ENCODE results near the gene PAIP2B.
"Not testable (repeated sequence)": the region's sequence is repeated elsewhere in the genome, so short reads cannot be mapped to it uniquely, and the experiment has no call there.

The PAIP2B gene

GRCh38 chr2:71186973-71187372 is 39.9 kb downstream of the PAIP2B start:
- Histone ChIP-seq H3K4me1 (ENCODE audit: control insufficient read depth, insufficient read depth, low read length) (no peaks in the 10 kb centered on the region), H3K27me3 (ENCODE audit: control insufficient read depth in 1 of 2, insufficient read depth in 2 of 2, low read length in 2 of 2) (no peaks in the 10 kb centered on the region), H3K4me3 (ENCODE audit: low read length in 2 of 2) (no peak overlapping the region), H3K27ac (ENCODE audit: low read length) (no peak overlapping the region), H3K9me3 (ENCODE audit: control insufficient read depth in 2 of 2, low read length in 2 of 2) (no peaks in the 10 kb centered on the region), H3K36me3 (ENCODE audit: control insufficient read depth in 2 of 2, insufficient read depth in 2 of 2, low read length in 2 of 2) (peaks cover 0 to 2% of the 10 kb centered on the region in 2 donors), H3K9ac (ENCODE audit: low read length in 2 of 2) (no peak overlapping the region)

GRCh38 chr2:71183306-71184115 is 43.4 kb downstream of the PAIP2B start:
- H3K27ac ChIP-seq (ENCODE audit: low read length); H3K27me3 ChIP-seq (ENCODE audit: control insufficient read depth in 1 of 2, insufficient read depth in 2 of 2, low read length in 2 of 2); H3K4me1 ChIP-seq (ENCODE audit: control insufficient read depth, insufficient read depth, low read length): not testable (repeated sequence)

GRCh38 chr2:71181316-71181715 is 45.6 kb downstream of the PAIP2B start:
- Histone ChIP-seq H3K4me3 (ENCODE audit: low read length in 2 of 2) (no peak overlapping the region), H3K9me3 (ENCODE audit: control insufficient read depth in 2 of 2, low read length in 2 of 2) (no peaks in the 10 kb centered on the region), H3K4me1 (ENCODE audit: control insufficient read depth, insufficient read depth, low read length) (no peaks in the 10 kb centered on the region), H3K27me3 (ENCODE audit: control insufficient read depth in 1 of 2, insufficient read depth in 2 of 2, low read length in 2 of 2) (no peaks in the 10 kb centered on the region), H3K9ac (ENCODE audit: low read length in 2 of 2) (no peak overlapping the region), H3K27ac (ENCODE audit: low read length) (no peak overlapping the region), H3K36me3 (ENCODE audit: control insufficient read depth in 2 of 2, insufficient read depth in 2 of 2, low read length in 2 of 2) (no peaks in the 10 kb centered on the region)

More at GRCh38 chr2:71183306-71184115, 43.4 kb downstream of the PAIP2B start:
- not testable (repeated sequence) for H3K36me3 ChIP-seq (ENCODE audit: control insufficient read depth in 2 of 2, insufficient read depth in 2 of 2, low read length in 2 of 2); H3K4me3 ChIP-seq (ENCODE audit: low read length in 2 of 2); H3K9me3 ChIP-seq (ENCODE audit: control insufficient read depth in 2 of 2, low read length in 2 of 2); H3K9ac ChIP-seq (ENCODE audit: low read length in 2 of 2)

- not testable (repeated sequence) for H3K4me3 ChIP-seq (ENCODE audit: low read length in 2 of 2); H3K36me3 ChIP-seq (ENCODE audit: control insufficient read depth in 2 of 2, insufficient read depth in 2 of 2, low read length in 2 of 2); H3K9me3 ChIP-seq (ENCODE audit: control insufficient read depth in 2 of 2, low read length in 2 of 2); H3K9ac ChIP-seq (ENCODE audit: low read length in 2 of 2); H3K27me3 ChIP-seq (ENCODE audit: control insufficient read depth in 1 of 2, insufficient read depth in 2 of 2, low read length in 2 of 2); H3K4me1 ChIP-seq (ENCODE audit: control insufficient read depth, insufficient read depth, low read length); H3K27ac ChIP-seq (ENCODE audit: low read length)
These were observed 48.1 kb downstream of the PAIP2B start for GRCh38 chr2:71178836-71179235.

- Histone ChIP-seq H3K36me3 (ENCODE audit: control insufficient read depth in 2 of 2, insufficient read depth in 2 of 2, low read length in 2 of 2) (no peaks in the 10 kb centered on the region), H3K27me3 (ENCODE audit: control insufficient read depth in 1 of 2, insufficient read depth in 2 of 2, low read length in 2 of 2) (peaks cover 0 to 2% of the 10 kb centered on the region in 2 donors)
These were observed 52.7 kb downstream of the PAIP2B start for GRCh38 chr2:71174207-71174606.

GRCh38 chr2:71173096-71173495 is 53.8 kb downstream of the PAIP2B start:
- H3K27ac ChIP-seq (ENCODE audit: low read length): no peak overlapping the region

More at GRCh38 chr2:71174207-71174606, 52.7 kb downstream of the PAIP2B start:
- Histone ChIP-seq H3K9me3 (ENCODE audit: control insufficient read depth in 2 of 2, low read length in 2 of 2) (no peaks in the 10 kb centered on the region), H3K27ac (ENCODE audit: low read length) (no peak overlapping the region), H3K4me1 (ENCODE audit: control insufficient read depth, insufficient read depth, low read length) (no peaks in the 10 kb centered on the region), H3K9ac (ENCODE audit: low read length in 2 of 2) (no peak overlapping the region), H3K4me3 (ENCODE audit: low read length in 2 of 2) (no peak overlapping the region)

GRCh38 chr2:71166812-71167211 is 60.1 kb downstream of the PAIP2B start:
- Histone ChIP-seq H3K27me3 (ENCODE audit: control insufficient read depth in 1 of 2, insufficient read depth in 2 of 2, low read length in 2 of 2) (no peaks in the 10 kb centered on the region), H3K9me3 (ENCODE audit: control insufficient read depth in 2 of 2, low read length in 2 of 2) (no peaks in the 10 kb centered on the region), H3K9ac (ENCODE audit: low read length in 2 of 2) (no peak overlapping the region), H3K4me3 (ENCODE audit: low read length in 2 of 2) (no peak overlapping the region), H3K4me1 (ENCODE audit: control insufficient read depth, insufficient read depth, low read length) (no peaks in the 10 kb centered on the region), H3K36me3 (ENCODE audit: control insufficient read depth in 2 of 2, insufficient read depth in 2 of 2, low read length in 2 of 2) (no peaks in the 10 kb centered on the region), H3K27ac (ENCODE audit: low read length) (no peak overlapping the region)

More at GRCh38 chr2:71173096-71173495, 53.8 kb downstream of the PAIP2B start:
- H3K4me3 ChIP-seq (ENCODE audit: low read length in 2 of 2): no peak overlapping the region
- no peaks in the 10 kb centered on the region for H3K4me1 ChIP-seq (ENCODE audit: control insufficient read depth, insufficient read depth, low read length)
- no peaks in the 10 kb centered on the region for H3K9me3 ChIP-seq (ENCODE audit: control insufficient read depth in 2 of 2, low read length in 2 of 2)
- no peak overlapping the region for H3K9ac ChIP-seq (ENCODE audit: low read length in 2 of 2)
- H3K36me3 ChIP-seq (ENCODE audit: control insufficient read depth in 2 of 2, insufficient read depth in 2 of 2, low read length in 2 of 2): no peaks in the 10 kb centered on the region
- peaks cover 0 to 2% of the 10 kb centered on the region in 2 donors for H3K27me3 ChIP-seq (ENCODE audit: control insufficient read depth in 1 of 2, insufficient read depth in 2 of 2, low read length in 2 of 2)

- Histone ChIP-seq H3K4me3 (ENCODE audit: low read length in 2 of 2) (peak overlapping the region; percentile 67 to 69), H3K9ac (ENCODE audit: low read length in 2 of 2) (peak overlapping the region; percentile 29 to 44), H3K9me3 (ENCODE audit: control insufficient read depth in 2 of 2, low read length in 2 of 2) (no peaks in the 10 kb centered on the region), H3K4me1 (ENCODE audit: control insufficient read depth, insufficient read depth, low read length) (peaks cover 9% of the 10 kb centered on the region), H3K27me3 (ENCODE audit: control insufficient read depth in 1 of 2, insufficient read depth in 2 of 2, low read length in 2 of 2) (no peaks in the 10 kb centered on the region), H3K36me3 (ENCODE audit: control insufficient read depth in 2 of 2, insufficient read depth in 2 of 2, low read length in 2 of 2) (no peaks in the 10 kb centered on the region), H3K27ac (ENCODE audit: low read length) (peak overlapping the region; percentile 64)
These were observed 69.6 kb downstream of the PAIP2B start for GRCh38 chr2:71157124-71157793.

- Histone ChIP-seq H3K4me1 (ENCODE audit: control insufficient read depth, insufficient read depth, low read length) (peaks cover 9% of the 10 kb centered on the region), H3K27ac (ENCODE audit: low read length) (peak overlapping the region; percentile 64), H3K9me3 (ENCODE audit: control insufficient read depth in 2 of 2, low read length in 2 of 2) (no peaks in the 10 kb centered on the region), H3K27me3 (ENCODE audit: control insufficient read depth in 1 of 2, insufficient read depth in 2 of 2, low read length in 2 of 2) (no peaks in the 10 kb centered on the region), H3K4me3 (ENCODE audit: low read length in 2 of 2) (peak overlapping the region; percentile 67 to 69), H3K36me3 (ENCODE audit: control insufficient read depth in 2 of 2, insufficient read depth in 2 of 2, low read length in 2 of 2) (no peaks in the 10 kb centered on the region), H3K9ac (ENCODE audit: low read length in 2 of 2) (no peak overlapping the region)
These were observed 70.3 kb downstream of the PAIP2B start for GRCh38 chr2:71156573-71156972.

- Histone ChIP-seq H3K4me1 (ENCODE audit: control insufficient read depth, insufficient read depth, low read length) (peaks cover 9% of the 10 kb centered on the region), H3K36me3 (ENCODE audit: control insufficient read depth in 2 of 2, insufficient read depth in 2 of 2, low read length in 2 of 2) (no peaks in the 10 kb centered on the region), H3K27ac (ENCODE audit: low read length) (no peak overlapping the region), H3K9me3 (ENCODE audit: control insufficient read depth in 2 of 2, low read length in 2 of 2) (no peaks in the 10 kb centered on the region), H3K9ac (ENCODE audit: low read length in 2 of 2) (no peak overlapping the region), H3K27me3 (ENCODE audit: control insufficient read depth in 1 of 2, insufficient read depth in 2 of 2, low read length in 2 of 2) (no peaks in the 10 kb centered on the region), H3K4me3 (ENCODE audit: low read length in 2 of 2) (no peak overlapping the region)
These were observed 71.1 kb downstream of the PAIP2B start for GRCh38 chr2:71155846-71156245.

- Histone ChIP-seq H3K9ac (ENCODE audit: low read length in 2 of 2) (no peak overlapping the region), H3K9me3 (ENCODE audit: control insufficient read depth in 2 of 2, low read length in 2 of 2) (no peaks in the 10 kb centered on the region)
These were observed 72.1 kb downstream of the PAIP2B start for GRCh38 chr2:71154798-71155197.

More at GRCh38 chr2:71154798-71155197, 72.1 kb downstream of the PAIP2B start:
- H3K27me3 ChIP-seq (ENCODE audit: control insufficient read depth in 1 of 2, insufficient read depth in 2 of 2, low read length in 2 of 2): no peaks in the 10 kb centered on the region
- peaks cover 5 to 6% of the 10 kb centered on the region in 2 donors for H3K36me3 ChIP-seq (ENCODE audit: control insufficient read depth in 2 of 2, insufficient read depth in 2 of 2, low read length in 2 of 2)
- H3K4me3 ChIP-seq (ENCODE audit: low read length in 2 of 2): no peak overlapping the region
- no peak overlapping the region for H3K27ac ChIP-seq (ENCODE audit: low read length)
- H3K4me1 ChIP-seq (ENCODE audit: control insufficient read depth, insufficient read depth, low read length): peaks cover 9% of the 10 kb centered on the region
